Measurements from ENCODE around the gene SLC27A6. TPM values are rescaled to one million over a fixed set of nuclear protein-coding genes. Genes with fewer than 3 reads are reported as not detected.

SLC27A6 gene
- total RNA-seq, 4 donors from 2014 or later = 19.8 to 33.7 (median 26.5) TPM

DNA sequence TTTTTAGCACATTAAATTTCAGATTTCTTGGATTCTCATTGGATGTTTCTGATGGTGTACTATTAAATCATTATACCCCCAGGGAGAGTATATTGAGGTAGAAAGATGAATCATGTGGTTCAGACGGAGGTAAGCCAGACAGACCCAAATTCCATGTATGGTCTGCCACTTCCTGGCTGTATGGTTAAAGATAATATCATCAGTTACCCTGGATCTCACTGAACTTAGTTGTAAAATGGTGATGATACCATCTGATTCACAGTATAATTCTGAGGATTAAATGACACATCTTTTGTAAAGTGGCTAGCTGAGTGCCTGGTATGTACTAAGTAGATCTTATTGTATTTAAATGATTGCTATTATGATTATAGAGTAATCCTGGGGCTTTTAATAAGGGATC lies 9.3 kb downstream of the SLC27A6 start:
- no peak for TF ChIP-seq POLR2A (IDR thresholded peaks at IDR 0.05)
- TF ChIP-seq, protein P1, sequence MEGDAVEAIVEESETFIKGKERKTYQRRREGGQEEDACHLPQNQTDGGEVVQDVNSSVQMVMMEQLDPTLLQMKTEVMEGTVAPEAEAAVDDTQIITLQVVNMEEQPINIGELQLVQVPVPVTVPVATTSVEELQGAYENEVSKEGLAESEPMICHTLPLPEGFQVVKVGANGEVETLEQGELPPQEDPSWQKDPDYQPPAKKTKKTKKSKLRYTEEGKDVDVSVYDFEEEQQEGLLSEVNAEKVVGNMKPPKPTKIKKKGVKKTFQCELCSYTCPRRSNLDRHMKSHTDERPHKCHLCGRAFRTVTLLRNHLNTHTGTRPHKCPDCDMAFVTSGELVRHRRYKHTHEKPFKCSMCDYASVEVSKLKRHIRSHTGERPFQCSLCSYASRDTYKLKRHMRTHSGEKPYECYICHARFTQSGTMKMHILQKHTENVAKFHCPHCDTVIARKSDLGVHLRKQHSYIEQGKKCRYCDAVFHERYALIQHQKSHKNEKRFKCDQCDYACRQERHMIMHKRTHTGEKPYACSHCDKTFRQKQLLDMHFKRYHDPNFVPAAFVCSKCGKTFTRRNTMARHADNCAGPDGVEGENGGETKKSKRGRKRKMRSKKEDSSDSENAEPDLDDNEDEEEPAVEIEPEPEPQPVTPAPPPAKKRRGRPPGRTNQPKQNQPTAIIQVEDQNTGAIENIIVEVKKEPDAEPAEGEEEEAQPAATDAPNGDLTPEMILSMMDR (IDR thresholded peaks at IDR 0.05) = no peak
- no peak for TF ChIP-seq EP300 (IDR thresholded peaks at IDR 0.05)
- H3K9me3 ChIP-seq = no peaks in the 10 kb centered on the region
- H3K36me3 ChIP-seq = no peaks in the 10 kb centered on the region
- H3K4me3 ChIP-seq = no peak overlapping the region
- no peaks in the 10 kb centered on the region for H3K27me3 ChIP-seq
- no peak overlapping the region for H3K27ac ChIP-seq
- no peak for DNase-seq (ENCODE audit: low spot score in 2 of 2)
- 50 to 60% methylated on average over 1 of the region's 1 CpG for WGBS, 2 donors
- H3K4me1 ChIP-seq = no peaks in the 10 kb centered on the region

DNA sequence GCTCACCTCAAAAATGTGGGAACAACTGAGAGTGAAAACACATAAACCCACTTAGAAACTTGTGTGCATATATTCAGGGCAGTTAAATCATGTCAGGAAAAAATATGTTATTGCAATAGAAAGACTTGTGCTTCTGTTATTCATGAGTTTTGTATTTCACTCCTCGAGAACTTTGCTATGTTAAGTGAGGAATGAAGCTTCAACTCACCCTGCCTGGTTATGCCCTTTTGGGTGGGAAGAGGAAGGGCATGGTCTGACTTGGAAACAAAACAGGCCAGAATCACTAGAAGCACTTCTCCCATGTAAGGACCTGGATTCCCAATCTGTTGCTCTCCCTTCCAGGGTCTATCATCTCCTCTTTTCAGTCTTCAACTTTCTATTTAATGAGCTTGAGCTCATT lies 14.5 kb downstream of the SLC27A6 start:
- Histone ChIP-seq H3K27me3 (no peaks in the 10 kb centered on the region), H3K4me1 (no peaks in the 10 kb centered on the region), H3K4me3 (no peak overlapping the region), H3K27ac (no peak overlapping the region), H3K9me3 (no peaks in the 10 kb centered on the region), H3K36me3 (no peaks in the 10 kb centered on the region)
- WGBS, 2 donors = 55 to 75% methylated on average over 1 of the region's 1 CpG
- no peak for TF ChIP-seq POLR2A (IDR thresholded peaks at IDR 0.05)
- TF ChIP-seq, protein P1 (IDR thresholded peaks at IDR 0.05) = no peak
- TF ChIP-seq EP300 (IDR thresholded peaks at IDR 0.05) = no peak
- no peak for DNase-seq (ENCODE audit: low spot score in 2 of 2)

DNA sequence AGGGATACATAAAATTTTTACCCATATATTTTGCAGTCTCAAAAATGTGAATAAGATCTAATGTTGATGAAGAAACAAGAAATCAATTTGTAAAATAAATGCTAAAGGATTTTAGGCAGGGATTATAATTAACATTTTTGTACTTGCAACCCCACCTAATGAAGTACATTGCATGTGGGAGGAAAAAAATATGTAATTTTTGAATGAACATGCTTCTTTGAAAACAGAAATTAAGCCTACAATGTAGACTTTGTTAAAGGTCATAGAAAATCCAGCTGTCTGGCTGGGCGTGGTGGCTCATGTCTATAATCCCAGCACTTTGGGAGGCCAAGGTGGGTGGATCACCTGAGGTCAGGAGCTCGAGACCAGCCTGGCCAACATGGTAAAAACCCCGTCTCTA lies 15.6 kb downstream of the SLC27A6 start:
- Histone ChIP-seq H3K27ac (no peak overlapping the region), H3K36me3 (no peaks in the 10 kb centered on the region), H3K4me3 (no peak overlapping the region), H3K4me1 (no peaks in the 10 kb centered on the region), H3K27me3 (no peaks in the 10 kb centered on the region), H3K9me3 (no peaks in the 10 kb centered on the region)
- WGBS, 2 donors = 67 to 68% methylated on average over 3 of the region's 3 CpGs
- TF ChIP-seq, protein P1 (IDR thresholded peaks at IDR 0.05) = no peak
- TF ChIP-seq POLR2A (IDR thresholded peaks at IDR 0.05) (no peak), EP300 (IDR thresholded peaks at IDR 0.05) (no peak)
- DNase-seq (ENCODE audit: low spot score in 2 of 2) = no peak

DNA sequence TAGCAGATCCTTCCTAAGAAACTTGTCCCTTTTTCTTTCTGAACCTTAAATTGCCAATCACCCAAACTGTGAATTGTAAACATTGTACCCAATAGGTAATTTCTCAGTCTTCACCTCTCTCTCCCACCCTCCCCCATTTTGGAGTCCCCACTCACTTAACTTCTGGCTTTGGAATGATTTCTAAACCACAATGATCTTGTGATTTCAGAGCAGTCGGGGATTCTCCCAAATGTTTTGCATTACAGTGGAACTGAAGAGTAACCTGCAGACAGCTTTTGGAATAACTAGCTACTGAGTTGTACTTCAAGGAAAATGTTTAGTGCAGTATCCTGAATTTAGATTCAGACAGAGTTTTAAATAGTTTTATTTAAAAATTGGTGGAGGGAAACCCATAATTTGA lies 19.2 kb downstream of the SLC27A6 start:
- WGBS, 2 donors = 42 to 48% methylated on average over 1 of the region's 1 CpG
- Histone ChIP-seq H3K27me3 (no peaks in the 10 kb centered on the region), H3K27ac (no peak overlapping the region), H3K4me1 (no peaks in the 10 kb centered on the region), H3K9me3 (no peaks in the 10 kb centered on the region), H3K36me3 (no peaks in the 10 kb centered on the region), H3K4me3 (no peak overlapping the region)
- no peak for DNase-seq (ENCODE audit: low spot score in 2 of 2)
- no peak for TF ChIP-seq EP300 (IDR thresholded peaks at IDR 0.05)
- TF ChIP-seq POLR2A (IDR thresholded peaks at IDR 0.05) = no peak
- TF ChIP-seq, protein P1 (IDR thresholded peaks at IDR 0.05) = no peak

DNA sequence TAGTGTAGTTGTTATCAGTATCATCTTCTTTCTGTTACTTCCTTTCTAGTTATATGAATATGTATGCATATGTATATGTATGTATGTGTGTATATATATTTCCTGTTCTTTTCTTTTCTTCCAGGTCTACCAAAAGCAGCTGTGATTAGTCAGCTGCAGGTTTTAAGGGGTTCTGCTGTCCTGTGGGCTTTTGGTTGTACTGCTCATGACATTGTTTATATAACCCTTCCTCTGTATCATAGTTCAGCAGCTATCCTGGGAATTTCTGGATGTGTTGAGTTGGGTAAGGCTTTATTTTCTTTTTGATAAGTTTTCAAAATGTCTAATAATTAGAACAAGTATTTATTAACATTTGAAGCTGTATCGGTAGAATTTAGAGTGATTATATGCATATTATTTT lies 23.2 kb downstream of the SLC27A6 start:
- Histone ChIP-seq H3K27me3 (no peaks in the 10 kb centered on the region), H3K36me3 (no peaks in the 10 kb centered on the region), H3K9me3 (no peaks in the 10 kb centered on the region), H3K4me1 (no peaks in the 10 kb centered on the region), H3K4me3 (no peak overlapping the region), H3K27ac (no peak overlapping the region)
- WGBS, 2 donors = 54 to 65% methylated on average over 1 of the region's 1 CpG
- TF ChIP-seq, protein P1 (IDR thresholded peaks at IDR 0.05) = no peak
- TF ChIP-seq POLR2A (IDR thresholded peaks at IDR 0.05) (no peak), EP300 (IDR thresholded peaks at IDR 0.05) (no peak)
- no peak for DNase-seq (ENCODE audit: low spot score in 2 of 2)

Measured in tibial nerve (tissue), 4 donors.